Keratinocyte (primary cell): ENCODE measurements around the gene RBFOX1.

Experiments used
- CTCF ChIP-seq, 3 experiments: IDR thresholded peaks in 1 of 3; conservative IDR thresholded peaks in 1 of 3; optimal IDR thresholded peaks in 1 of 3; 2 replicates in 2 of 3; 3 replicates in 1 of 3; pipeline versions ENCODE3 to v1.5.1; 2011; ENCODE audit warnings: low read length in 3 of 3, mild to moderate bottlenecking in 3 of 3, moderate library complexity in 2 of 3, control low read depth in 1 of 3, inconsistent platforms in 1 of 3; ENCODE audit not compliant: insufficient read depth in 2 of 3; ENCODE audit errors: extremely low read depth in 1 of 3
- EZH2 ChIP-seq: IDR thresholded peaks from one replicate; pipeline ENCODE4 v1.6.1; 2012; ENCODE audit warnings: inconsistent platforms, mild to moderate bottlenecking, low read length, moderate library complexity

- TF ChIP-seq CTCF (optimal IDR thresholded peaks at IDR 0.05 in 1 of 3, IDR thresholded peaks at IDR 0.05 in 1 of 3, conservative IDR thresholded peaks at IDR 0.05 in 1 of 3; ENCODE audit: extremely low read depth in 1 of 3, insufficient read depth in 2 of 3, low read length in 3 of 3) (no peak), EZH2 (no peak)
Measured at GRCh38 chr16:7688811-7689210, 356.2 kb downstream of the RBFOX1 start.
